LNCAP (cell line): ENCODE data around the gene FMC1.

Source experiments
- TF ChIP-seq, protein P1 (sequence below): fragments of 450-650 bp; IDR thresholded peaks from 2 replicates; pipeline ENCODE4 v1.5.1; 2017; ENCODE audit warnings: mild to moderate bottlenecking

Gene FMC1

DNA sequence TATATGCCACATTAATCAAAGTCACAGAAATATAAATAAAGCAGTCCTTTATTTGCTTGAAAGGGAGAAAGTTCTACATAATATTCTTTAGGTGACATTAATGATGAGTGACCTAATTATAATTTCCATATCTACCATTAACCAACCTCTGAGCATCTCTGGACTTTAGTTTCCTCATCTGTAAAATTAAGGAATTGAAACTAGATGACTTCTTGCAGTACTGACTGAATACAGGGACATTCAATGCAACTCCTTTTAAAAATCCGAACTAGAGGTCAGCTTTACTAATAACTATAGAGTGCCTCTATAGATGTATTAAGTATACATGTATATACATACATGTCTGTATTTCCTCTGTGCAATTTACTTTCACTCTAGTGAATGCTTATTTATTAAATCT, 3.9 kb downstream of the FMC1 start:
- TF ChIP-seq, protein P1, sequence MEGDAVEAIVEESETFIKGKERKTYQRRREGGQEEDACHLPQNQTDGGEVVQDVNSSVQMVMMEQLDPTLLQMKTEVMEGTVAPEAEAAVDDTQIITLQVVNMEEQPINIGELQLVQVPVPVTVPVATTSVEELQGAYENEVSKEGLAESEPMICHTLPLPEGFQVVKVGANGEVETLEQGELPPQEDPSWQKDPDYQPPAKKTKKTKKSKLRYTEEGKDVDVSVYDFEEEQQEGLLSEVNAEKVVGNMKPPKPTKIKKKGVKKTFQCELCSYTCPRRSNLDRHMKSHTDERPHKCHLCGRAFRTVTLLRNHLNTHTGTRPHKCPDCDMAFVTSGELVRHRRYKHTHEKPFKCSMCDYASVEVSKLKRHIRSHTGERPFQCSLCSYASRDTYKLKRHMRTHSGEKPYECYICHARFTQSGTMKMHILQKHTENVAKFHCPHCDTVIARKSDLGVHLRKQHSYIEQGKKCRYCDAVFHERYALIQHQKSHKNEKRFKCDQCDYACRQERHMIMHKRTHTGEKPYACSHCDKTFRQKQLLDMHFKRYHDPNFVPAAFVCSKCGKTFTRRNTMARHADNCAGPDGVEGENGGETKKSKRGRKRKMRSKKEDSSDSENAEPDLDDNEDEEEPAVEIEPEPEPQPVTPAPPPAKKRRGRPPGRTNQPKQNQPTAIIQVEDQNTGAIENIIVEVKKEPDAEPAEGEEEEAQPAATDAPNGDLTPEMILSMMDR: no peak

DNA sequence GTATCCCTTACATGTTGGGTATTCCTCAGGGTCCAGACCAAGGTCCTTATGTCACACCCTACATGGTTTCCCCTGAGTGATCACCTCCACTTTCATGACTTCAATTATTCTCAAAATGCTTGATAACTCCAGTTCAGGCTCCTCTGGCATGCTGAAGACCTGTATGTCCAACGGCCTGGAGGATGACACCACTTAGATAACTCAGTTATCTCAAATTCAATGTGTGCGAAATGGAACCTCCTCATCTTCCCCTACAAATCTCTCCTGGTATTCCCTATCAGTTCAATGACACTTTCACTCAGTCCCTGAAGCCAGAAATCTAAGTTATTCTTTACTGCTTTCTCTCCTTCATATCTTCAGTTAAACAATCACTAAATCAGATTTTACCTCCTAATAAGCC, 9.9 kb downstream of the FMC1 start:
- TF ChIP-seq, protein P1: no peak

DNA sequence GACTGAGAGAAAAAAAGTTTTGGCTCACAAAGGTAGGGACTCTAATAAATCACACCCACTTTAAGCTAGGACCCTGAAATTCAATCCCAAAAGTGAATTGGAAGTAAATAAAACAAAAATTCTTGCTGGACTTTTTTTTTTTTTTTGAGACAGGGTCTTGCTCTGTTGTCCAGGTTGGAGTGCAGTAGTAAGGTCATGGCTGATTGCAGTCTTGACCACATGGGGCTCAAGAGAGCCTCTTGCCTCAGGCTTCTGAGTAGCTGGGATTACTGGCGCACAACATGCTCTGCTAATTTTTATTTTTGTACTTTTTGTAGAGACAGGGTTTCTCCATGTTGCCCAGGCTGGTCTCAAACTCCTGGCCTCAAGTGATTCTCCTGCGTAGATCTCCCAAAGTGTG, 13.6 kb downstream of the FMC1 start:
- TF ChIP-seq, protein P1: no peak

DNA sequence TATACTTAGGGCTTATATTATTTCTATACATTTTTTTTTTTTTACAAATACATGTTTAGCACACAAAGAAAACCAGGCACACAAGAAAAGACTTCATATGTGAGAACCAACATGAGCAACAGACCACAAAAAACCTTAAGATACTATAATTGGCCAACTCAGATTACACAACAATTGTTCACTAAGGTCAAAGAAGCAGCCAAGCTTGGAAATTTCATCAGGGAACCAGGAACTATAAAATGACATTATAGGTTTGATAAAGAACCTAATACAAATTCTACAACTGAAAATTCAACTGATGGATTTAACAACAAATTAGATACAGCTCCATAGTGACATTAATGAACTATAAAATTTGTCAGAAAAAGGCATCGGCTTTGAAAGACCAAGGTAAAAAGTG, 14.2 kb downstream of the FMC1 start:
- TF ChIP-seq, protein P1: no peak

DNA sequence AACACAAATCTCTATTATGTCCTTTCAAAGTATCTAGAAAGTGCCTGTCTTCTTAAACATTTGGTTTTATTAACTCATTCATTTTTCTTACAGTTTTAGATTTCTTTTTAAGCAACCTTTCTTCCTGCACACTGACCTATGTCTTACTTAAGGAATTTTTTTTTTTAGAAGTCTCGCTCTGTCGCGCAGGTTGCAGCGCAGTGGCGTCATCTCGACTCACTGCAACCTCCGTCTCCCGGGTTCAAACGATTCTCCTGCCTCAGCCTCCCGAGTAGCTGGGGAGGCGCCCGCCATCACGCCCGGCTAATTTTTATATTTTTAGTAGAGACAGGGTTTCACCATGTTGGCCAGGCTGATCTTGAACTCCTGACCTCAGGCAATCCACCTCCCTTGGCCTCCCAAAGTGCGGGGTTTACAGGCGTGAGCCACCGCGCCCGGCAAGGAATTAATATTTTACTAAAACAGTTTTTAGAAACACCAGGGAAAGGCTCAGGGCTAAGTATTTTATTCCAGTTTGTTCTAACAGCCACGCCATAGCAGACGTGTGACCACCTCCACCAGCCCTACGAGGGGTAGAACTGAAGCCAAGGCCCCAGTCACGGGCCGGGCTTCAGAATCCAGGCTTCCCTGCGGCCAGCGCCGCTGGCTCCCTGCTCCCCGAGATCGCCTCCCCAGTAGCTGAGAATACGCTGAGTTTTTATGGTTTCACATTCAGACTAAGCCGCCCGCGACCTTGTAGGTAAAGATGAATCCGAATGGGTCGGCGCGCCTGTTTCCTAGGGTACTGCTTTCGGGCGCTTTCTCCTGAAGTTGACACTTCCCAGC, 17.6 kb downstream of the FMC1 start:
- TF ChIP-seq, protein P1: no peak

DNA sequence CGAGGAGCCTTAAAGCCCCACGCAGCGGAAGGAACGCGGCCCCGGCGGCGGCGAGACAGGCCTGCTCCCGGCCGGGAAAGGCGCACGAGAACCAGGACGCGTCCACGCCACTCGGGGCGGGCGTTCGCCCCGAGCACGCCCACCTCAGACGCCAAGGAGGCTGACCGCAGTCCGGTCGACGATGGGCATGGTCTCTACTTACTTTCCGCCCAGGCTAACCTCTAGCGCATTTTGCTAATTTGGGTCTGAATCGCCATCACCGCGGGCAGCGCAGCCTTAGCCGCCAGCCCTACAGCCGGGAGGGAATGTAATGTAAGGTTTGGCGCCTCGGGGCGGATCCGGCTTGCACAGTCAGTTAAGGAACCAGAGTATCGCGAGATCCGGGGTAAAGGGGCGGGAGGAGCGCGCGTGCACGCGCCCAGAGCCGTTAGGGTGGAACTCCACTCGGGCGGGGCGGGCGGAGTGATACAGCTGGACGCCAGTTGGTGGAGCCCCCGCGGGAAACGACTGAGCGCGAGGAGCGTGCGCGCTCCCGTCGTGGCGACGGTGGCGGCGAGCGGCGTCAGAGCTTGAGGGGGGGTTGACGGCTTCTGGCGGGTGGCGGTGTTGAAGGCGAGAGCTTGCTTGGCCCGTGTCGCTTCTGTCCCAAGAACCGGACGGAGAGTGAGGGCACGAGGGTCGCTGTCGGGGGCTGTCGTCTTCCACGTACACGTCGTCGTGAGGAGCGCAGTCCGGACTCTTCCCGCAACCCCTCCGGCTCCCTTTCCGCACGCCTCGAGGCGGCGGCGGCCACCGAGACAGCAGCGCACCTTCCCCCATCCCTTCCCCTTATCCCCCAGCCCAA, 18.5 kb downstream of the FMC1 start, which contains the start of gene LUC7L2:
Gene LUC7L2 (plus strand): TSS at position 529 of the 844 bp plus-strand sequence. CDS start 368 bp downstream, outside the sequence.
- TF ChIP-seq, protein P1: no peak

DNA sequence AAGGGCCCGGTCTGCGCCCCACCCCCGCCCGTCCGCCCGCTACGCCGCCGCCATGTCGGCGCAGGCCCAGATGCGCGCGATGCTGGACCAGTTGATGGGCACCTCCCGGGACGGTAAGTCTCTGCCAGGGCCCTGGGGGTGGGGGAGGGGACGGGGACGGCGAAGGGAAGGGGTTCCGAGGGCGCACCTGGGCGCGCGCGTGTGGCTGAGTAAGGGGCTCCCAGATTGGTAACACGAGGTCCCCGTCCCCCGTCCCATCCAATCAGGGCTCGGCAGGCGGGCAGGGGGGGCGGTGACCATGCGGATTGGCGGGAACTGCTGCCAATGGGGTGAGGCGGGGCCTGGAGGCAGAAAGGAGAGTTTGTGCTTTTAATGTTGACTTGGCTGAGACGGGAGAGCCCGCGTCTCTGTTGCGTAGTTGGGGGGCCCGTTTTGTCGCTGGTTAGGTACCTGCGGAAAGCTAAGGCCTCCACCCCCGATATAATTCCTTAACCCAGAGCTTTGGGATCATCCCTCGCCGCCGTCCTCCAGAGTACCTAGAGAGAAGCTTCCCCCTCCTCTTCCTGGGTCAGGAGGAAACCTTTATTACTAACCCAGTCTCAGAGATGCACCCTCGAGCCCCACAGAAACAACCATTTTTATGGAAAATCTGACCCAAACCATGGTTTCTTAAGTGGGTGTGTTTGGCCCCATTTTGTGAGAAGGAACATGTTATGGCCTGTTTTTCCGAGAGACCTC, 19.2 kb downstream of the FMC1 start:
- TF ChIP-seq, protein P1: no peak
